ENCODE measurements around the gene PSME3. TPM values are rescaled to one million over a fixed set of nuclear protein-coding genes. Genes with fewer than 3 reads are reported as not detected.

PSME3 gene
- total RNA-seq, 2 donors from 2014 or later: 41.2 to 51.6 TPM

- peaks cover 0 to 17% of the 10 kb centered on the region in 2 donors for H3K27me3 ChIP-seq
- WGBS, 2 donors: 75 to 89% methylated on average over 3 to 11 of the region's 11 CpGs
- no peaks in the 10 kb centered on the region for H3K36me3 ChIP-seq (replicated peaks in 1 of 2; ENCODE audit: insufficient read depth in 1 of 2, low read depth in 2 of 2)
- intact Hi-C loops (cut with DNase I): no loop called here
- no peak for TF ChIP-seq POLR2A (IDR thresholded peaks at IDR 0.05)
- TF ChIP-seq CTCF (IDR thresholded peaks at IDR 0.05): no peak
- DNase-seq (no peak), ATAC-seq (no peak)
- no peak overlapping the region for H3K4me3 ChIP-seq
- H3K4me1 ChIP-seq: peaks cover 14% of the 10 kb centered on the region
- H3K27ac ChIP-seq: no peak overlapping the region
- no peaks in the 10 kb centered on the region for H3K9me3 ChIP-seq
Measured at GRCh38 chr17:42787266-42787665, 45.9 kb upstream of the PSME3 start.

GRCh38 chr17:42791948-42792347 lies 41.2 kb upstream of the PSME3 start:
- WGBS, 2 donors: 54 to 67% methylated on average over 2 of the region's 2 CpGs
- intact Hi-C loops (cut with DNase I): no loop called here
- ATAC-seq: no peak

GRCh38 chr17:42792545-42792944 lies 40.7 kb upstream of the PSME3 start:
- H3K9me3 ChIP-seq: no peaks in the 10 kb centered on the region
- no peak for TF ChIP-seq CTCF (IDR thresholded peaks at IDR 0.05)
- TF ChIP-seq POLR2A (IDR thresholded peaks at IDR 0.05): no peak
- H3K4me3 ChIP-seq: no peak overlapping the region
- WGBS, 2 donors: 37 to 42% methylated on average over 5 of the region's 5 CpGs
- H3K27ac ChIP-seq: no peak overlapping the region
- H3K27me3 ChIP-seq: no peaks in the 10 kb centered on the region
- no peaks in the 10 kb centered on the region for H3K36me3 ChIP-seq (replicated peaks in 1 of 2; ENCODE audit: insufficient read depth in 1 of 2, low read depth in 2 of 2)
- H3K4me1 ChIP-seq: peaks cover 27% of the 10 kb centered on the region
- intact Hi-C loops (cut with DNase I): no loop called here
- DNase-seq (no peak), ATAC-seq (no peak)

More at GRCh38 chr17:42791948-42792347, 41.2 kb upstream of the PSME3 start:
- no peaks in the 10 kb centered on the region for H3K27me3 ChIP-seq
- TF ChIP-seq CTCF (IDR thresholded peaks at IDR 0.05) (no peak), POLR2A (IDR thresholded peaks at IDR 0.05) (no peak)
- peaks cover 21% of the 10 kb centered on the region for H3K4me1 ChIP-seq
- no peak for DNase-seq
- H3K9me3 ChIP-seq: no peaks in the 10 kb centered on the region
- no peak overlapping the region for H3K27ac ChIP-seq
- H3K4me3 ChIP-seq: no peak overlapping the region
- H3K36me3 ChIP-seq (replicated peaks in 1 of 2; ENCODE audit: insufficient read depth in 1 of 2, low read depth in 2 of 2): no peaks in the 10 kb centered on the region

- Histone ChIP-seq H3K27ac (no peak overlapping the region), H3K36me3 (replicated peaks in 1 of 2; ENCODE audit: insufficient read depth in 1 of 2, low read depth in 2 of 2) (no peaks in the 10 kb centered on the region), H3K4me1 (peaks cover 39% of the 10 kb centered on the region), H3K27me3 (no peaks in the 10 kb centered on the region), H3K4me3 (no peak overlapping the region), H3K9me3 (no peaks in the 10 kb centered on the region)
- DNase-seq (no peak), ATAC-seq (no peak)
- TF ChIP-seq POLR2A (IDR thresholded peaks at IDR 0.05) (no peak), CTCF (IDR thresholded peaks at IDR 0.05) (no peak)
- intact Hi-C loops (cut with DNase I): no loop called here
- 59 to 77% methylated on average over 4 of the region's 4 CpGs for WGBS, 2 donors
Measured at GRCh38 chr17:42795061-42795460, 38.1 kb upstream of the PSME3 start.

GRCh38 chr17:42795465-42795864 lies 37.7 kb upstream of the PSME3 start:
- peaks cover 39% of the 10 kb centered on the region for H3K4me1 ChIP-seq
- no peak for TF ChIP-seq POLR2A (IDR thresholded peaks at IDR 0.05)
- TF ChIP-seq CTCF (IDR thresholded peaks at IDR 0.05): no peak
- DNase-seq (no peak), ATAC-seq (no peak)
- intact Hi-C loops (cut with DNase I): no loop called here
- no peaks in the 10 kb centered on the region for H3K27me3 ChIP-seq
- 83 to 95% methylated on average over 10 of the region's 10 CpGs for whole genome bisulfite sequencing, 2 donors
- no peak overlapping the region for H3K4me3 ChIP-seq
- no peaks in the 10 kb centered on the region for H3K9me3 ChIP-seq
- no peaks in the 10 kb centered on the region for H3K36me3 ChIP-seq (replicated peaks in 1 of 2; ENCODE audit: insufficient read depth in 1 of 2, low read depth in 2 of 2)
- no peak overlapping the region for H3K27ac ChIP-seq

All from body of pancreas (tissue), 4 donors.